Heart left ventricle (tissue), 13 donors: ENCODE measurements around the gene STYXL1.

Experiments used
- CTCF ChIP-seq, 12 donors: fragments of 200-600 bp; sonication (generic) in 4 of 12; IDR thresholded peaks; one replicate each; pipeline versions ENCODE4 v1.5.0 to v1.8.0; 2018 to 2022; ENCODE audit warnings: antibody characterized with exemption in 12 of 12, mild to moderate bottlenecking in 5 of 12
- POLR2A ChIP-seq, 2 donors: fragments of 450-650 bp; IDR thresholded peaks; one replicate each; pipeline ENCODE4 v1.6.1; 2017; ENCODE audit warnings: antibody characterized with exemption in 2 of 2, mild to moderate bottlenecking in 2 of 2, moderate library complexity in 2 of 2
- donor health status: ischemic (EF 13 %, LVEDD 7.1; RV severe dilation, severe dysfunction).
- donor health status: DM: no; HTN: yes; CAD: no.
- donor health status: DM: no; HTN: no; CAD: no.
- donor health status: ischemic (EF 25% LVEDD 6.9; RV normal size, moderate dysfunction).
- donor health status: ischemic (EF 25% LVEDD 5.7; RV mildly dilated, moderate dysfunction).
- donor health status: ischemic (EF 35%, LVEDD 5.7; RV mildly dilated, moderate dysfunction).
- donor health status: nonischemic (EF 11% LVEDD 7.7; RV severe dilation, severe dysfunction).
- donor health status: DM: yes; HTN: yes; CAD: no.
- donor health status: PGD.
- donor health status: ischemic (EF 29% LVEDD 5.4; RV normal size, mild dysfunction).
- donor health status: nonischemic (EF 23%, LVEDD 6.1; RV moderate dilation, normal function).

- no peak for TF ChIP-seq CTCF (IDR thresholded peaks at IDR 0.05)
- no peak for TF ChIP-seq POLR2A (IDR thresholded peaks at IDR 0.05)
Measured at GRCh38 chr7:75969704-75970498, 77.9 kb downstream of the STYXL1 start.
